Effector memory CD8-positive, alpha-beta T cell (primary cell): ENCODE data around the gene OR52N4.
"Not testable (repeated sequence)": the region's sequence is repeated elsewhere in the genome, so short reads cannot be mapped to it uniquely, and the experiment has no call there.

ENCODE experiments used
- ATAC-seq: fragments of 150-1000 bp; cut with Tn5 transposase; replicated peaks from 2 replicates; pipeline ENCODE4 v1.10.0; 2021; ENCODE audit warnings: mild to moderate bottlenecking, moderate library complexity
- DNase-seq, 3 experiments: peaks; one replicate each; pipeline ENCODE4 v3.0.0; 2021
- H3K27ac Mint-ChIP-seq, 2 donors: one replicate each; pipeline ENCODE4 v1.8.0; 2022; ENCODE audit warnings: mild to moderate bottlenecking in 2 of 2, mixed read lengths in 2 of 2, moderate library complexity in 2 of 2
- H3K27me3 Mint-ChIP-seq, 2 donors: one replicate each; pipeline ENCODE4 v1.8.0; 2022; ENCODE audit warnings: mixed read lengths in 2 of 2
- H3K36me3 Mint-ChIP-seq: one replicate; pipeline ENCODE4 v1.8.0; 2022; ENCODE audit warnings: mild to moderate bottlenecking, moderate library complexity, mixed read lengths; ENCODE audit not compliant: insufficient read depth
- H3K4me1 Mint-ChIP-seq, 2 donors: one replicate each; pipeline ENCODE4 v1.8.0; 2022; ENCODE audit warnings: low read depth in 2 of 2, mixed read lengths in 2 of 2
- H3K4me3 Mint-ChIP-seq, 2 donors: one replicate each; pipeline ENCODE4 v1.8.0; 2022; ENCODE audit warnings: mild to moderate bottlenecking in 2 of 2, mixed read lengths in 2 of 2, moderate library complexity in 2 of 2
- H3K9me3 Mint-ChIP-seq, 2 donors: one replicate each; pipeline ENCODE4 v1.8.0; 2022; ENCODE audit warnings: mixed read lengths in 2 of 2
- total RNA-seq, 9 experiments: gene quantifications; one replicate each; lab custom pipeline; 2026; lab: John Stamatoyannopoulos, UW

The OR52N4 gene
- 0.07 to 1.7 (median 0.34) reads per million in 9 experiments for total RNA-seq

DNA sequence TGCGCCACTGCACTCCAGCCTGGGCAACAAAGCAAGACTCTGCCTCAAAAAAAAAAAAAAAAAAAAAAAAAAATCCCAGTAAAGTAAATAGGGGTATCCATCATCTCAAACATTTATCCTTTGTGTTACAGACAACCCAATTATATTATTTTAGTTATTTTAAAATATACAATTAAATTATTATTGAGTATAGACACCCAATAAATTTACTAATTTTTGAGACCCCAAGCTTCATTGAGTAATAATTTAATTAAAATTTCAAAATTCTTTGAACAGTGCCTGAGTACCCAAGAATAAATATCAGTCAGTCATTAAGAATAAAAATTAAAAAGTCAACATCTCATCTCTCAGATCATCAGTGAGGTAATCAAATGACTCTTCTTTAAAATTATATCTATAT is at the start of gene OR52N4:
TSS of gene OR52N4 (plus strand) at position 301 of the 400 bp plus-strand sequence. CDS start 498 bp downstream, outside the sequence.
- no peaks in the 10 kb centered on the region for H3K4me1 Mint-ChIP-seq
- no peak for ATAC-seq
- no peaks in the 10 kb centered on the region for H3K36me3 Mint-ChIP-seq
- no peak within 1 kb of the TSS for H3K27ac Mint-ChIP-seq
- peaks cover 0 to 27% of the 10 kb centered on the region in 2 donors for H3K27me3 Mint-ChIP-seq
- no peaks in the 10 kb centered on the region for H3K9me3 Mint-ChIP-seq
- no peak for DNase-seq
- no peak within 1 kb of the TSS for H3K4me3 Mint-ChIP-seq

DNA sequence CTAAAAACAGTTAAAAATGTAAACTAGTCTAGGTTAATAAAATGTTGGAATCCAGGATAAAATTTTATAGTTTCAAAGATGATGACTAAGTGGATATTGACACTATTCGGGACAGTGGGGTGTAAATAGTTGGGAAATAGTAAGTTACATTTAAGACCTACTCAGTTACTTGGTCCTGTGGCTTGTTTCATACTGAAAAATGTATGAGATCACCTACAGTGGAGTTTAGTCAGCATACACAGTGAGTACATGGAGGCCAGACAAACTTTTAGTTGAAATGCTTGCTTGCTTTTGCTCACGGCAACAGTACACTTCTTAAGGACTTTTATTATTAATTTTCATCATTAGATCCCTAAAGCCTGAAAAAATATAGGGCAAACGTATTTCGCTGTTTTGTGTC is 48.4 kb upstream of the OR52N4 start:
- Mint-ChIP-seq H3K36me3 (peaks cover 88% of the 10 kb centered on the region), H3K9me3 (no peaks in the 10 kb centered on the region), H3K27ac (peak overlapping the region; percentile 59 to 86), H3K4me3 (peak overlapping the region in 1 of 2 donors; percentile 26), H3K4me1 (peaks cover 9 to 39% of the 10 kb centered on the region in 2 donors), H3K27me3 (no peaks in the 10 kb centered on the region)
- ATAC-seq (no peak), DNase-seq (no peak)

GRCh38 chr11:5712507-5712906 is 41.5 kb upstream of the OR52N4 start:
- peaks cover 0 to 5% of the 10 kb centered on the region in 2 donors for H3K4me1 Mint-ChIP-seq
- DNase-seq (no peak), ATAC-seq (peak; percentile 58)

DNA sequence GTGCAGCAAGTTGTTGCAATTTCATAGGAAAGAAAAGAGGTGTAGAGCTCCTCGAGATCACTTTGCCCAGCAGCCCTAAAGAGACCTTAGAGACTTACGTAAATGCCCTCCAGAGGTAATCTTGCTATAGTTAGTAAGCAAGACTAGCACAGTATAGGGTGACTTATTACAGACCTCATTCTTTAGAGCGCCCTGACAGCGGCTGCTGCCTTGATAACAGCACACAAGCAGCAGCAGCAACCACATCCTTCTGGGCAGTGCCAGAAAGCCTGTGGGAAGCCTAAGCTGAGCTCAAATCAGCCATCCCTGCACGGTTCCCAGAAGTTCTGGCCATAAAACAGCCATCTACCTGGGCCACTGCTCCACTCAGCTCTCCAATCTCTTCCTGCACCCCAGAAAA is 40.3 kb upstream of the OR52N4 start:
- Mint-ChIP-seq H3K4me1 (no peaks in the 10 kb centered on the region), H3K4me3 (no peak overlapping the region), H3K36me3 (peaks cover 23% of the 10 kb centered on the region), H3K27me3 (no peaks in the 10 kb centered on the region), H3K9me3 (no peaks in the 10 kb centered on the region), H3K27ac (peak overlapping the region in 1 of 2 donors; percentile 81)
- no peak for ATAC-seq
- DNase-seq, result no peak

More at GRCh38 chr11:5712507-5712906, 41.5 kb upstream of the OR52N4 start:
- H3K9me3 Mint-ChIP-seq, result no peaks in the 10 kb centered on the region
- H3K4me3 Mint-ChIP-seq, result no peak overlapping the region
- H3K27ac Mint-ChIP-seq, result peak overlapping the region in 1 of 2 donors; percentile 44
- peaks cover 35% of the 10 kb centered on the region for H3K36me3 Mint-ChIP-seq
- no peaks in the 10 kb centered on the region for H3K27me3 Mint-ChIP-seq

GRCh38 chr11:5716518-5716917 is 37.5 kb upstream of the OR52N4 start:
- H3K4me1 Mint-ChIP-seq, H3K4me3 Mint-ChIP-seq: not testable (repeated sequence)

DNA sequence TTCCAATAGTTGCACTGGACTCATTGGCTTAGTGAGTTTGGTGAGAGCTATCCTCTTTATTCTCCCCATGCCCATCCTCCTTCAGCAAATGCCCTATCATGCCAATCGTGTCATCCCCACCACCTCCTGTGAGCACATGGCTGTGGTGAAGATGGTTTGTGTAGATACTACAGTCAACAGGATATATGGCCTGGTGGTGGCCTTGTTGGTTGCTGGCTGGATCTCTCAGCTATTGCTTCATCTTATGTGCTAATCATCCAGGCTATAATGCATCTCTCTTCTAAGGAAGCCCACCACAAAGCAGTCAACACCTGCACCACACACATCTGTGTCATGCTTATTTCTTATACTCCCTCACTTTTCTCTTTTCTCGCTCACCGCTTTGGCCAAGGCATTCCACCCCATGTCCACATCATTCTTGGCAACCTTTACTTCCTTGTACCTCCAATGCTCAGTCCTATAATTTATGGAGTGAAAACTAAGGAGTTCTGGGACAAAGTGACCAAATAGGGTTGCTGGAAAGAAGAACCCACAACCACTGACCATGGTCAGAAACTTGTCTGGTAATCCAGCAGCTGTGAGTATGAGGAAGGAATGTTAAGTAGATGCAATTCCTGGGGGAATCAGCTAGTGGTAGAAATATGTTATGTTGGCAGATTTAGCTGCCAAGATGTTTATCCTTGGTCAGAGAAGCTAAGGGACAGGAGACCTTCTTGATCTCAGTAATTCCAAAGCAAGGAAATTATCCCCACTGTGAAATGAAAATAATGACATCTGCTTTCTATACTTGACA is 34.1 kb upstream of the OR52N4 start:
- H3K27ac Mint-ChIP-seq, result peak overlapping the region in 1 of 2 donors; percentile 24
- H3K36me3 Mint-ChIP-seq, result peaks cover 3% of the 10 kb centered on the region
- H3K9me3 Mint-ChIP-seq, result peaks cover 5 to 11% of the 10 kb centered on the region in 2 donors
- ATAC-seq (no peak), DNase-seq (no peak)
- H3K4me3 Mint-ChIP-seq, result no peak overlapping the region
- H3K27me3 Mint-ChIP-seq, result no peaks in the 10 kb centered on the region
- H3K4me1 Mint-ChIP-seq, result peaks cover 0 to 3% of the 10 kb centered on the region in 2 donors

More at GRCh38 chr11:5716518-5716917, 37.5 kb upstream of the OR52N4 start:
- not testable (repeated sequence) for H3K27ac Mint-ChIP-seq, DNase-seq, H3K27me3 Mint-ChIP-seq, H3K36me3 Mint-ChIP-seq, ATAC-seq
- peaks cover 5 to 11% of the 10 kb centered on the region in 2 donors for H3K9me3 Mint-ChIP-seq

DNA sequence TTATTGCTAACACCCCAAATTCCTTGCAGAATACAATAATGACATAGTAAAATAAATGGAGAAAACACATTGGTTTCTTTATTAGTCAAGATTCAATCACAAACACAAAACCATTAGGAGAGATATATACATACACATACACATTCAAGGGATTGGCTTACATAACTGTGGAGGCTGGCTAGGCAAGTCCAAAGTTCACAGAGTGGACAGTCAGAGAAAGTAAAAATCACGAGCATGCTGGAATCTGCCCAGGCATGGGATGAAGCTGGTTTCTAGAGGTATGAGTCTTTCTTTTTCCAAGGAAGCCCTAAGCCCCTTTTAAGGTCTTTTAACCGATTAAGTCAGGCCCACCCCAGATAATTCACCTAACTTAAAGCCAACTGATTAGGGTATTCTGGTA is 31.4 kb upstream of the OR52N4 start:
- ATAC-seq (no peak), DNase-seq (no peak)
- Mint-ChIP-seq H3K27me3 (peaks cover 0 to 7% of the 10 kb centered on the region in 2 donors), H3K4me1 (peaks cover 0 to 3% of the 10 kb centered on the region in 2 donors), H3K27ac (no peak overlapping the region), H3K9me3 (peaks cover 5 to 11% of the 10 kb centered on the region in 2 donors), H3K36me3 (peaks cover 3% of the 10 kb centered on the region), H3K4me3 (no peak overlapping the region)

DNA sequence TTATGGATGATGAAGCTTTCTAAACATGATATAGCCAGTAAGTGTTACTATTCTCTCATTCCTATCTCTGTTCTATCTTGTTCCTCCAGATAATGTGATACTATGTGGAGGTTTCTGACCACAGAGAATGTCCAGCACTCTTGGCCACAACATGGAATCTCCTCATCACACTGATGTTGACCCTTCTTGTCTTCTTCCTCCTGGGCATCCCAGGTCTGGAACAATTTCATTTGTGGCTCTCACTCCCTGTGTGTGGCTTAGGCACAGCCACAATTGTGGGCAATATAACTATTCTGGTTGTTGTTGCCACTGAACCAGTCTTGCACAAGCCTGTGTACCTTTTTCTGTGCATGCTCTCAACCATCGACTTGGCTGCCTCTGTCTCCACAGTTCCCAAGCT is 27.7 kb upstream of the OR52N4 start:
- Mint-ChIP-seq H3K4me3 (no peak overlapping the region), H3K9me3 (no peaks in the 10 kb centered on the region), H3K4me1 (peaks cover 0 to under 1% of the 10 kb centered on the region in 2 donors), H3K27me3 (peaks cover 7% of the 10 kb centered on the region in 2 donors), H3K27ac (no peak overlapping the region), H3K36me3 (peaks cover under 1% of the 10 kb centered on the region)
- no peak for DNase-seq
- ATAC-seq, result no peak

- Mint-ChIP-seq H3K9me3 (no peaks in the 10 kb centered on the region), H3K27me3 (peaks cover 7% of the 10 kb centered on the region in 2 donors), H3K4me3 (no peak overlapping the region), H3K27ac (no peak overlapping the region), H3K36me3 (no peaks in the 10 kb centered on the region), H3K4me1 (no peaks in the 10 kb centered on the region)
- ATAC-seq (no peak), DNase-seq (no peak)
Measured at GRCh38 chr11:5727691-5728090, 26.4 kb upstream of the OR52N4 start.

GRCh38 chr11:5736396-5736795 is 17.6 kb upstream of the OR52N4 start, which contains the start of gene OR56B1:
TSS of gene OR56B1 (plus strand) at chr11:5736448. CDS start at chr11:5736517, 69 bp downstream.
- ATAC-seq (no peak), DNase-seq (no peak)
- peaks cover 3 to 13% of the 10 kb centered on the region in 2 donors for H3K9me3 Mint-ChIP-seq
- no peaks in the 10 kb centered on the region for H3K36me3 Mint-ChIP-seq
- H3K4me1 Mint-ChIP-seq, result no peaks in the 10 kb centered on the region
- peaks cover 16 to 27% of the 10 kb centered on the region in 2 donors for H3K27me3 Mint-ChIP-seq
- H3K27ac Mint-ChIP-seq, result no peak within 1 kb of the TSS
- no peak within 1 kb of the TSS for H3K4me3 Mint-ChIP-seq

DNA sequence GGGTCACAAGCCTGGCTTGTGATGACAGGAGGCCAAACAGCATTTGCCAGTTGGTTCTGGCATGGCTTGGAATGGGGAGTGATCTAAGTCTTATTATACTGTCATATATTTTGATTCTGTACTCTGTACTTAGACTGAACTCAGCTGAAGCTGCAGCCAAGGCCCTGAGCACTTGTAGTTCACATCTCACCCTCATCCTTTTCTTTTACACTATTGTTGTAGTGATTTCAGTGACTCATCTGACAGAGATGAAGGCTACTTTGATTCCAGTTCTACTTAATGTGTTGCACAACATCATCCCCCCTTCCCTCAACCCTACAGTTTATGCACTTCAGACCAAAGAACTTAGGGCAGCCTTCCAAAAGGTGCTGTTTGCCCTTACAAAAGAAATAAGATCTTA is 17.0 kb upstream of the OR52N4 start:
- Mint-ChIP-seq H3K27ac (no peak overlapping the region), H3K36me3 (no peaks in the 10 kb centered on the region), H3K4me1 (no peaks in the 10 kb centered on the region), H3K27me3 (peaks cover 19 to 32% of the 10 kb centered on the region in 2 donors), H3K4me3 (no peak overlapping the region), H3K9me3 (peaks cover 3 to 13% of the 10 kb centered on the region in 2 donors)
- ATAC-seq, result no peak
- no peak for DNase-seq

DNA sequence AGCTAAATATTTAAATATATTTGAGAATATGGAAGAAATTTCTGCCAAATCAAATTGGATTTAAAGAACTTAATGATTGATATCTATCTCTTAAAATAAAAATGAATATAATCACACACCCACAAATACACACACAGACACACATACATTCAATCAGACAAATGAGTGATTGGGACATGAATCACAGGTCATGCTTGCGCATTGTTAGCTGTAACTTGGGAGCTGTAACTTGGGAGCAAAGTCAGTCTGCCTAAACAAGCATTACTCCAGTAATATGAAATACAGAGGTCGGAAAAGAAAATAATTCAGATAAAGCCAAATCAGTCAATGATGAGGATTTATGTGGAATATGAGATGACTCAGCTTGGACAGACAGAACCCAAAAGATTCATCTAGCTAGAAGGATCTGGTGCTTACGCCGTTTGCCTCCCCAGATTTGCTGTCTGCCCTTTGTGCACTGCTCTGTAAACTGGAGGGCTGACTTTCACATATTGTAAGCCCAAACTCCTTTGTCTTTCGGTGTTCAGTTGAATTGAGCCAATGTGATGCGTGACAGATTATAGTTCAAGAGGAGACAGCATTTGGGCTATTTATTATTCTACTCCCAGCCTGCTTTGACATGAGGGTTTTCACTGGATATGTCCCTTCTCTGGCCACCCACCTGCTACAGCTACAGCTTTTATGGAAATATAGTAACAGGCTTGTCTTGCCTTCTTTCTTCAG is 16.2 kb upstream of the OR52N4 start:
- ATAC-seq, result no peak
- Mint-ChIP-seq H3K27me3 (peaks cover 19 to 33% of the 10 kb centered on the region in 2 donors), H3K9me3 (peaks cover 3 to 13% of the 10 kb centered on the region in 2 donors), H3K27ac (no peak overlapping the region), H3K36me3 (no peaks in the 10 kb centered on the region), H3K4me3 (no peak overlapping the region), H3K4me1 (no peaks in the 10 kb centered on the region)
- DNase-seq, result no peak

DNA sequence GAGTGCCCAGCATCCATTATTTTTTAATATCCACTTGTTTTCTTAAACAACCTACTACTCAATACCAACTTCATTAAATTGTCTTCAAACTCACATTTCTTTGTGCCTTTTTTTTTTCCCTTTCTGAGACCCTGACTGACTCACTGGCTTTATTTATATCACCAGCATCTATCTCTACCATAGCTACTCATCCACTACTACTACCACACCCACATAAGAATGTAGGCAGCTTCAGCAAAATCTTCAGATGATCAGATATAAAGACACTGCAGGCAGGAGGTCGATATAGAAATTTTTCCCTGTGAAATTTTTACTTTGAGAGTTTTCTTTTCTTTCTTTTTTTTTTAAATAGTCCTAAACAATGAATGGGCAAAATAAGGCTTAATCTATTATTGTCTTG is 15.6 kb upstream of the OR52N4 start:
- no peak for DNase-seq
- peaks cover 3 to 13% of the 10 kb centered on the region in 2 donors for H3K9me3 Mint-ChIP-seq
- peaks cover 19 to 35% of the 10 kb centered on the region in 2 donors for H3K27me3 Mint-ChIP-seq
- no peak overlapping the region for H3K27ac Mint-ChIP-seq
- no peak overlapping the region for H3K4me3 Mint-ChIP-seq
- no peaks in the 10 kb centered on the region for H3K36me3 Mint-ChIP-seq
- ATAC-seq, result no peak
- no peaks in the 10 kb centered on the region for H3K4me1 Mint-ChIP-seq
